ENCODE results near the gene PEMT.

DNA sequence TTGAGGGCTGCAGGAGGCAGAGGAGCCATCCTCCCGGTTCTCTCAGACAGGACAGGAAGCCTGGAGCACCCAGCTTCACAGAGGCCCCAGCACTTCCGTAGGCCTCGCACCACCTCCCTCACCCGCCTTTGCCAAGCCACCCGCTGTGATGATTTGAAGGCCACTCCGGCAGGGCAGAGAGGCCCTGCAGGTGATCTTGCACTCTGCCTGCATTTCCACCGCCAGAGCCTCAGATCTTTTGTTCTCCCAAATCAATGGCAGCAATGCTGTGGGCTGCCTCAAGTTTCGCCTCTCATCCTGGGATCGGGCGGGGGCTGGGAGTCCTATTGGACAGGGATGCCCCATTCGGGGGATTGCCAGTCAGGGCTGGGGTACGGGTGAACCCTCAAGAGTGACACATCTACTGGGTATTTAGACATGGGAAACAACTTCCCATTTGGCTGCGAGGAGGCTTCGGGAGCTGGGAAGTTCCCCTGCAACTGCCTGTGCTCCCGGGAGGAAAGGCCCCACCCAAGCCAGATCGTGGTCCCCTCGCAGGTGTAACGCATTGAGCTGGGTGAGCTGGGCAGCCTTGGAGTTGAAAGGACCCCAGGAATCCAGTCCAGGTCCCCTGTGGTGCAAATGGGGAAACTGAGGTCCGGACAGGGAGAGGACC lies 34.8 kb upstream of the PEMT start:
- TF ChIP-seq, protein P1, sequence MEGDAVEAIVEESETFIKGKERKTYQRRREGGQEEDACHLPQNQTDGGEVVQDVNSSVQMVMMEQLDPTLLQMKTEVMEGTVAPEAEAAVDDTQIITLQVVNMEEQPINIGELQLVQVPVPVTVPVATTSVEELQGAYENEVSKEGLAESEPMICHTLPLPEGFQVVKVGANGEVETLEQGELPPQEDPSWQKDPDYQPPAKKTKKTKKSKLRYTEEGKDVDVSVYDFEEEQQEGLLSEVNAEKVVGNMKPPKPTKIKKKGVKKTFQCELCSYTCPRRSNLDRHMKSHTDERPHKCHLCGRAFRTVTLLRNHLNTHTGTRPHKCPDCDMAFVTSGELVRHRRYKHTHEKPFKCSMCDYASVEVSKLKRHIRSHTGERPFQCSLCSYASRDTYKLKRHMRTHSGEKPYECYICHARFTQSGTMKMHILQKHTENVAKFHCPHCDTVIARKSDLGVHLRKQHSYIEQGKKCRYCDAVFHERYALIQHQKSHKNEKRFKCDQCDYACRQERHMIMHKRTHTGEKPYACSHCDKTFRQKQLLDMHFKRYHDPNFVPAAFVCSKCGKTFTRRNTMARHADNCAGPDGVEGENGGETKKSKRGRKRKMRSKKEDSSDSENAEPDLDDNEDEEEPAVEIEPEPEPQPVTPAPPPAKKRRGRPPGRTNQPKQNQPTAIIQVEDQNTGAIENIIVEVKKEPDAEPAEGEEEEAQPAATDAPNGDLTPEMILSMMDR (IDR thresholded peaks at IDR 0.05; ENCODE audit: insufficient read depth, low read length), result no peak
- TF ChIP-seq, protein P2, sequence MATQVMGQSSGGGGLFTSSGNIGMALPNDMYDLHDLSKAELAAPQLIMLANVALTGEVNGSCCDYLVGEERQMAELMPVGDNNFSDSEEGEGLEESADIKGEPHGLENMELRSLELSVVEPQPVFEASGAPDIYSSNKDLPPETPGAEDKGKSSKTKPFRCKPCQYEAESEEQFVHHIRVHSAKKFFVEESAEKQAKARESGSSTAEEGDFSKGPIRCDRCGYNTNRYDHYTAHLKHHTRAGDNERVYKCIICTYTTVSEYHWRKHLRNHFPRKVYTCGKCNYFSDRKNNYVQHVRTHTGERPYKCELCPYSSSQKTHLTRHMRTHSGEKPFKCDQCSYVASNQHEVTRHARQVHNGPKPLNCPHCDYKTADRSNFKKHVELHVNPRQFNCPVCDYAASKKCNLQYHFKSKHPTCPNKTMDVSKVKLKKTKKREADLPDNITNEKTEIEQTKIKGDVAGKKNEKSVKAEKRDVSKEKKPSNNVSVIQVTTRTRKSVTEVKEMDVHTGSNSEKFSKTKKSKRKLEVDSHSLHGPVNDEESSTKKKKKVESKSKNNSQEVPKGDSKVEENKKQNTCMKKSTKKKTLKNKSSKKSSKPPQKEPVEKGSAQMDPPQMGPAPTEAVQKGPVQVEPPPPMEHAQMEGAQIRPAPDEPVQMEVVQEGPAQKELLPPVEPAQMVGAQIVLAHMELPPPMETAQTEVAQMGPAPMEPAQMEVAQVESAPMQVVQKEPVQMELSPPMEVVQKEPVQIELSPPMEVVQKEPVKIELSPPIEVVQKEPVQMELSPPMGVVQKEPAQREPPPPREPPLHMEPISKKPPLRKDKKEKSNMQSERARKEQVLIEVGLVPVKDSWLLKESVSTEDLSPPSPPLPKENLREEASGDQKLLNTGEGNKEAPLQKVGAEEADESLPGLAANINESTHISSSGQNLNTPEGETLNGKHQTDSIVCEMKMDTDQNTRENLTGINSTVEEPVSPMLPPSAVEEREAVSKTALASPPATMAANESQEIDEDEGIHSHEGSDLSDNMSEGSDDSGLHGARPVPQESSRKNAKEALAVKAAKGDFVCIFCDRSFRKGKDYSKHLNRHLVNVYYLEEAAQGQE (IDR thresholded peaks at IDR 0.05; ENCODE audit: insufficient replicate concordance, low read depth), result no peak
- TF ChIP-seq POLR2AphosphoS5 (IDR thresholded peaks at IDR 0.05; ENCODE audit: low read depth), result no peak
- no peak for TF ChIP-seq SPI1 (IDR thresholded peaks at IDR 0.05; ENCODE audit: borderline replicate concordance, low read depth)
- TF ChIP-seq GABPA (IDR thresholded peaks at IDR 0.05; ENCODE audit: low read depth), result no peak
